ENCODE measurements around the gene BLOC1S3. TPM values are rescaled to one million over a fixed set of nuclear protein-coding genes. Genes with fewer than 3 reads are reported as not detected.

BLOC1S3 gene
- total RNA-seq, 4 donors from 2014 or later = 15.3 to 20.1 (median 15.9) TPM

GRCh38 chr19:45213031-45213430 lies 34.4 kb downstream of the BLOC1S3 start:
- H3K9me3 ChIP-seq = no peaks in the 10 kb centered on the region
- H3K36me3 ChIP-seq = no peaks in the 10 kb centered on the region
- peaks cover 32% of the 10 kb centered on the region for H3K4me1 ChIP-seq
- H3K27me3 ChIP-seq = peaks cover 29% of the 10 kb centered on the region
- H3K27ac ChIP-seq = no peak overlapping the region
- no peak for DNase-seq (ENCODE audit: low spot score in 2 of 2)
- TF ChIP-seq EP300 (IDR thresholded peaks at IDR 0.05) (no peak), POLR2A (IDR thresholded peaks at IDR 0.05) (no peak), POLR2AphosphoS5 (IDR thresholded peaks at IDR 0.05) (no peak)
- TF ChIP-seq, protein P1, sequence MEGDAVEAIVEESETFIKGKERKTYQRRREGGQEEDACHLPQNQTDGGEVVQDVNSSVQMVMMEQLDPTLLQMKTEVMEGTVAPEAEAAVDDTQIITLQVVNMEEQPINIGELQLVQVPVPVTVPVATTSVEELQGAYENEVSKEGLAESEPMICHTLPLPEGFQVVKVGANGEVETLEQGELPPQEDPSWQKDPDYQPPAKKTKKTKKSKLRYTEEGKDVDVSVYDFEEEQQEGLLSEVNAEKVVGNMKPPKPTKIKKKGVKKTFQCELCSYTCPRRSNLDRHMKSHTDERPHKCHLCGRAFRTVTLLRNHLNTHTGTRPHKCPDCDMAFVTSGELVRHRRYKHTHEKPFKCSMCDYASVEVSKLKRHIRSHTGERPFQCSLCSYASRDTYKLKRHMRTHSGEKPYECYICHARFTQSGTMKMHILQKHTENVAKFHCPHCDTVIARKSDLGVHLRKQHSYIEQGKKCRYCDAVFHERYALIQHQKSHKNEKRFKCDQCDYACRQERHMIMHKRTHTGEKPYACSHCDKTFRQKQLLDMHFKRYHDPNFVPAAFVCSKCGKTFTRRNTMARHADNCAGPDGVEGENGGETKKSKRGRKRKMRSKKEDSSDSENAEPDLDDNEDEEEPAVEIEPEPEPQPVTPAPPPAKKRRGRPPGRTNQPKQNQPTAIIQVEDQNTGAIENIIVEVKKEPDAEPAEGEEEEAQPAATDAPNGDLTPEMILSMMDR (IDR thresholded peaks at IDR 0.05) = no peak
- no peak overlapping the region for H3K4me3 ChIP-seq
- WGBS = 78% methylated on average over 21 of the region's 23 CpGs

DNA sequence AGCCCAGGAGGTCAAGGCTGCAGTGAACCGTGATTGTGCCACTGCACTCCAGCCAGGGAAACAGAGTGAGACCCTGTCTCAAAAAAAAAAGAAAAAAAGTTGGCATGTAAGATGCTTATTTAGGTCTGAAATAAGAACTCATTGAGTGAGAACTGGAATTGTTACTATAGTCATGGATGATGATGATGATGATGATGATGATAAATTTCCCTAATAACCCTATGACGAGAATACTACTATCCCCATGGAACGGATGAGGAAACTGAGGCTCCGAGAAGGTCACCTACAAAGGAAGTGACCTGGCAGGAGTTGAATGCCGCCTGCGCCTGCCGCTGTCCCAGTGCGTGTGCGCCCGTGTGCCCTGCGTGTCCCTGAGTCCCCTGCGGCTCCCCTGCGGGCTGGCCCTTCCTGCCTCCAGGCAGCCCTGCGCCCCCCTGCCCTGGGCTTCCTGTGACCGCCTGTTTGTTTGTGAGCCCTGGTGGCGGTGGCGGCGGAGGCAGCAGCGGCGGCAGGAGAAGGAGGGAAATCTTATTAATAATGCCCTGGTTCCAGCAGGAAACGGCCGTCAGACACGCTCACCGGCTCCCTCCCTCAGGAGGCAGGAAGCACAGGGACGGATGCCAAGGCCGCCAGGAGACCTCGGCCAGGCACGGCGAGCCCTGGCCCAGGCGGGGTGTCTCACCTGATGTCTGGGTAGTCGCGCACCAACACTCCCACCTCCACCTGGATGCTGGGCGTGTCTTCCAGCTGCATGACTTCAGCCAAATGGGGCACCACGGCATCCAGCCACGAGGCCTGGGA lies 37.0 kb downstream of the BLOC1S3 start:
- TF ChIP-seq POLR2AphosphoS5 (IDR thresholded peaks at IDR 0.05) (no peak), POLR2A (IDR thresholded peaks at IDR 0.05) (no peak), EP300 (IDR thresholded peaks at IDR 0.05) (no peak)
- TF ChIP-seq, protein P1 (IDR thresholded peaks at IDR 0.05) = no peak
- 18% methylated on average over 21 of the region's 35 CpGs for WGBS
- Histone ChIP-seq H3K36me3 (no peaks in the 10 kb centered on the region), H3K4me1 (peaks cover 32% of the 10 kb centered on the region), H3K9me3 (no peaks in the 10 kb centered on the region), H3K4me3 (no peak overlapping the region), H3K27ac (no peak overlapping the region), H3K27me3 (peaks cover 35% of the 10 kb centered on the region)
- no peak for DNase-seq (ENCODE audit: low spot score in 2 of 2)

GRCh38 chr19:45216667-45217066 lies 38.1 kb downstream of the BLOC1S3 start:
- 59% methylated on average over 6 of the region's 6 CpGs for WGBS
- Histone ChIP-seq H3K36me3 (no peaks in the 10 kb centered on the region), H3K27me3 (peaks cover 38% of the 10 kb centered on the region), H3K4me1 (peaks cover 32% of the 10 kb centered on the region), H3K4me3 (no peak overlapping the region), H3K27ac (no peak overlapping the region), H3K9me3 (no peaks in the 10 kb centered on the region)
- TF ChIP-seq POLR2AphosphoS5 (IDR thresholded peaks at IDR 0.05) (no peak), POLR2A (IDR thresholded peaks at IDR 0.05) (no peak), EP300 (IDR thresholded peaks at IDR 0.05) (no peak)
- TF ChIP-seq, protein P1 (IDR thresholded peaks at IDR 0.05) = no peak
- no peak for DNase-seq (ENCODE audit: low spot score in 2 of 2)

DNA sequence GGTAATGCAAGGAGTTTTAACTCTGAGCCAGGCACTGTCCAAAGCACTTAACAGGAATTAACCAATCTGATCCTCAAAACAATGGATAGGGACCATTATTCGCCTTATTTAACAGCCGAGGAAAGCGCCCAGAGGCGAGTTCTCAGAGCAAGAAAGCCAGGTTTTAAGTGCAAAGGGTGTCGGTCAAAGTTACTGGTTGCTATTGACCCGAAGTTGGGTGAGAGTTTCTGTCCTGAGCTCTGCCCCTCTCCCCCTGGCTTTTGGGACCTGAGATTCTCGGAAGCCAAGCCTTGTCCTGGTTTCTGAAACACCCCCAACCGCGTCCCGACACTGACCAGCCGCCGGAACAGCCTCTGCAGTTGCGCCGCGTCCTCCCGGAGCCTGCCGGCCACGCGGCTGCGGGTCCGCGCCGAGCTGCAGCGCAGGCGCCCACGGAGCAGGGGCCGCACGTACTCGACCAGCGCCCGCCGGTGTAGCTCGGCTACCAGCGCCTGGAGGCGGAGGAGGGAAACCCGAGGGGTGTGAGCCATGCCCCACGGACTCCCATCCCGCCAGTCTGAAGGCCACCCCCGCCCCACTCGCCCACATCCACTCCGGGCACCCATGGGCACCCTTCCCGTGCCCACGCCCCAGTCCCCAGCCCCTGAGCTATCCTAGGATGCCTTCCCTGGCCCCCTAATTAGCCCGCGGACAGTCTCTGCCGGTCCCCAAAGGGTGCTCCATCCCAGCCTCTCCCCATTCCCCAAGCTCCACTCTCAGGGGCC lies 38.8 kb downstream of the BLOC1S3 start:
- no peak for DNase-seq (ENCODE audit: low spot score in 2 of 2)
- Histone ChIP-seq H3K9me3 (no peaks in the 10 kb centered on the region), H3K27ac (no peak overlapping the region), H3K4me3 (no peak overlapping the region), H3K27me3 (peaks cover 38% of the 10 kb centered on the region), H3K36me3 (no peaks in the 10 kb centered on the region), H3K4me1 (peaks cover 25% of the 10 kb centered on the region)
- TF ChIP-seq, protein P1 (IDR thresholded peaks at IDR 0.05) = no peak
- TF ChIP-seq POLR2A (IDR thresholded peaks at IDR 0.05) (no peak), EP300 (IDR thresholded peaks at IDR 0.05) (no peak), POLR2AphosphoS5 (IDR thresholded peaks at IDR 0.05) (no peak)
- WGBS = 66% methylated on average over 22 of the region's 46 CpGs

DNA sequence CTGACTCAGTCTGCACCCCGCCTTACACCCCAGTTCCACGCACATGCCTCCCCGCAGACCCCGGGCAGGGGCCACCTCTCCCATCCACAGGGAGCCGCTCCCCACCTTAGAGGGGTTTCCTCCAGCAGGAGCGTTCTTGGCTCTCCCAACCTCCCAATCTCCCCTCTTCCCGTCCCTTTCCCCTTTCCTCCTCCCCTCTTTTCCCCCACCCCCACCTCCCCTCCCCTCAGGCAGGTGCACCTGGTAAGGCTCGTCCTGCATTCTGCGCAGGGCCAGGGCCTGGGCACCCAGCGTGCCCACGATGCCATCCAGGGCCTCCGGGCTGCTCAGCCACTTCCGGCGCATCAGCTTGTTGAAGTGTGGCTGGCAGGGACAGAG lies 39.4 kb downstream of the BLOC1S3 start:
- Histone ChIP-seq H3K36me3 (no peaks in the 10 kb centered on the region), H3K4me1 (peaks cover 21% of the 10 kb centered on the region), H3K9me3 (no peaks in the 10 kb centered on the region), H3K4me3 (no peak overlapping the region), H3K27ac (no peak overlapping the region), H3K27me3 (peaks cover 38% of the 10 kb centered on the region)
- no peak for TF ChIP-seq POLR2A (IDR thresholded peaks at IDR 0.05)
- 67% methylated on average over 14 of the region's 14 CpGs for WGBS
- no peak for DNase-seq (ENCODE audit: low spot score in 2 of 2)

Data from suprapubic skin (tissue), 4 donors.